Activated T-cell treated with anti-CD3 and anti-CD28 coated beads, Interleukin-2, amount 50 U/mL, for 4 hours (primary cell): ENCODE data around the gene BEST3. TPM values are rescaled to one million over a fixed set of nuclear protein-coding genes. Genes with fewer than 3 reads are reported as not detected.

ENCODE experiments used
- ATAC-seq, 2 donors: fragments of 200-7000 bp; cut with Tn5 transposase; one replicate each; pipeline ENCODE4 v1.10.0; 2021
- DNase-seq: peaks from one replicate; pipeline ENCODE4 v3.0.0-alpha.2; 2020
- H3K27me3 Mint-ChIP-seq: one replicate; pipeline ENCODE4 v1.8.0; 2021; ENCODE audit warnings: low read depth, mixed read lengths
- H3K36me3 Mint-ChIP-seq: one replicate; pipeline ENCODE4 v1.8.0; 2022; ENCODE audit warnings: mixed read lengths; ENCODE audit not compliant: insufficient read depth
- H3K4me1 Mint-ChIP-seq: one replicate; pipeline ENCODE4 v1.8.0; 2021; ENCODE audit warnings: low read depth, mixed read lengths
- H3K4me3 Mint-ChIP-seq: one replicate; pipeline ENCODE4 v1.8.0; 2021; ENCODE audit warnings: mild to moderate bottlenecking, moderate library complexity, mixed read lengths
- H3K9me3 Mint-ChIP-seq: one replicate; pipeline ENCODE4 v1.8.0; 2021; ENCODE audit warnings: mixed read lengths
- total RNA-seq, 3 donors: library from RNA; stranded (reverse); gene quantifications; one replicate each; pipeline ENCODE4 v1.2.1, GENCODE V29; 2021

BEST3 gene
- total RNA-seq = not detected

- Mint-ChIP-seq H3K36me3 (no peaks in the 10 kb centered on the region), H3K4me3 (no peak within 1 kb of the TSS), H3K9me3 (no peaks in the 10 kb centered on the region), H3K4me1 (no peaks in the 10 kb centered on the region), H3K27me3 (peaks cover 9% of the 10 kb centered on the region)
- DNase-seq (no peak), ATAC-seq (no peak)
These were observed at the start of gene BEST3 for GRCh38 chr12:69698769-69699540. TSS of gene BEST3 (minus strand) at chr12:69699303. CDS start at chr12:69697798, 1,505 bp downstream.

- Mint-ChIP-seq H3K4me1 (peaks cover 17% of the 10 kb centered on the region), H3K4me3 (no peak overlapping the region)
These were observed 45.0 kb upstream of the BEST3 start for GRCh38 chr12:69744109-69744508.

GRCh38 chr12:69739287-69740191, 40.4 kb upstream of the BEST3 start:
- DNase-seq = peak; percentile 47
- Mint-ChIP-seq H3K4me1 (peaks cover 22% of the 10 kb centered on the region), H3K4me3 (peak overlapping the region; percentile 83), H3K9me3 (no peaks in the 10 kb centered on the region), H3K27me3 (no peaks in the 10 kb centered on the region), H3K36me3 (no peaks in the 10 kb centered on the region)
- ATAC-seq = peak; percentile 46 to 60

More at GRCh38 chr12:69744109-69744508, 45.0 kb upstream of the BEST3 start:
- H3K9me3 Mint-ChIP-seq = no peaks in the 10 kb centered on the region
- no peaks in the 10 kb centered on the region for H3K27me3 Mint-ChIP-seq
- DNase-seq (no peak), ATAC-seq (no peak)
- peaks cover 5% of the 10 kb centered on the region for H3K36me3 Mint-ChIP-seq

GRCh38 chr12:69738351-69739286, 39.5 kb upstream of the BEST3 start, which contains the start of gene RAB3IP:
TSS of gene RAB3IP (plus strand) at chr12:69738860. CDS start at chr12:69755409, 16,549 bp downstream.
- ATAC-seq (peak; percentile 85 to 88), DNase-seq (peak; percentile 93)
- Mint-ChIP-seq H3K4me1 (peaks cover 22% of the 10 kb centered on the region), H3K36me3 (no peaks in the 10 kb centered on the region), H3K9me3 (no peaks in the 10 kb centered on the region), H3K27me3 (no peaks in the 10 kb centered on the region), H3K4me3 (peak within 1 kb of the TSS; percentile 83)

GRCh38 chr12:69733638-69734037, 34.5 kb upstream of the BEST3 start:
- Mint-ChIP-seq H3K9me3 (no peaks in the 10 kb centered on the region), H3K36me3 (no peaks in the 10 kb centered on the region), H3K27me3 (no peaks in the 10 kb centered on the region), H3K4me3 (no peak overlapping the region), H3K4me1 (peaks cover 5% of the 10 kb centered on the region)
- ATAC-seq = no peak
- no peak for DNase-seq

- H3K36me3 Mint-ChIP-seq = no peaks in the 10 kb centered on the region
- peaks cover 1% of the 10 kb centered on the region for H3K27me3 Mint-ChIP-seq
- no peak overlapping the region for H3K4me3 Mint-ChIP-seq
- H3K4me1 Mint-ChIP-seq = no peaks in the 10 kb centered on the region
- ATAC-seq = no peak
- DNase-seq = no peak
- H3K9me3 Mint-ChIP-seq = no peaks in the 10 kb centered on the region
These were observed 33.0 kb upstream of the BEST3 start for GRCh38 chr12:69732088-69732487.

- no peak for ATAC-seq
- Mint-ChIP-seq H3K27me3 (peaks cover 10% of the 10 kb centered on the region), H3K9me3 (peaks cover 5% of the 10 kb centered on the region), H3K4me1 (no peaks in the 10 kb centered on the region), H3K36me3 (no peaks in the 10 kb centered on the region), H3K4me3 (no peak overlapping the region)
- no peak for DNase-seq
These were observed 27.8 kb upstream of the BEST3 start for GRCh38 chr12:69726922-69727321.

- Mint-ChIP-seq H3K4me1 (no peaks in the 10 kb centered on the region), H3K27me3 (peaks cover 9% of the 10 kb centered on the region), H3K4me3 (no peak overlapping the region), H3K9me3 (peaks cover 5% of the 10 kb centered on the region), H3K36me3 (no peaks in the 10 kb centered on the region)
- DNase-seq (no peak), ATAC-seq (no peak)
These were observed 21.6 kb upstream of the BEST3 start for GRCh38 chr12:69720750-69721149.

GRCh38 chr12:69719336-69720316, 20.5 kb upstream of the BEST3 start:
- ATAC-seq (no peak), DNase-seq (no peak)
- H3K9me3 Mint-ChIP-seq = no peaks in the 10 kb centered on the region
- no peaks in the 10 kb centered on the region for H3K36me3 Mint-ChIP-seq
- no peaks in the 10 kb centered on the region for H3K4me1 Mint-ChIP-seq
- peaks cover 9% of the 10 kb centered on the region for H3K27me3 Mint-ChIP-seq
- H3K4me3 Mint-ChIP-seq = no peak overlapping the region

- Mint-ChIP-seq H3K4me1 (no peaks in the 10 kb centered on the region), H3K4me3 (no peak overlapping the region), H3K9me3 (no peaks in the 10 kb centered on the region), H3K36me3 (no peaks in the 10 kb centered on the region), H3K27me3 (peaks cover 5% of the 10 kb centered on the region)
- DNase-seq (no peak), ATAC-seq (no peak)
These were observed 15.4 kb upstream of the BEST3 start for GRCh38 chr12:69714542-69714941.

- DNase-seq (no peak), ATAC-seq (no peak)
- Mint-ChIP-seq H3K36me3 (no peaks in the 10 kb centered on the region), H3K4me1 (no peaks in the 10 kb centered on the region), H3K9me3 (no peaks in the 10 kb centered on the region), H3K27me3 (peaks cover 5% of the 10 kb centered on the region), H3K4me3 (no peak overlapping the region)
These were observed 13.7 kb upstream of the BEST3 start for GRCh38 chr12:69712826-69713225.

- ATAC-seq = no peak
- H3K9me3 Mint-ChIP-seq = no peaks in the 10 kb centered on the region
- H3K4me1 Mint-ChIP-seq = no peaks in the 10 kb centered on the region
- DNase-seq = no peak
- H3K4me3 Mint-ChIP-seq = no peak overlapping the region
- no peaks in the 10 kb centered on the region for H3K36me3 Mint-ChIP-seq
- peaks cover 10% of the 10 kb centered on the region for H3K27me3 Mint-ChIP-seq
These were observed 9.5 kb upstream of the BEST3 start for GRCh38 chr12:69708649-69709048.

GRCh38 chr12:69704357-69704756, 5.3 kb upstream of the BEST3 start:
- no peaks in the 10 kb centered on the region for H3K9me3 Mint-ChIP-seq

More at GRCh38 chr12:69704357-69704756, 5.3 kb upstream of the BEST3 start:
- H3K4me1 Mint-ChIP-seq = no peaks in the 10 kb centered on the region
- no peak for ATAC-seq
- H3K36me3 Mint-ChIP-seq = no peaks in the 10 kb centered on the region
- no peak for DNase-seq
- no peak overlapping the region for H3K4me3 Mint-ChIP-seq
- peaks cover 10% of the 10 kb centered on the region for H3K27me3 Mint-ChIP-seq
